DMS153 treated with DMSO at 0.1 percent for 48 hours (cell line): ENCODE data around the gene SLC15A3.
A peak's percentile ranks its signal among the peaks of the same experiment; 100 is the strongest.

Experiments
- DNase-seq: peaks from one replicate; lab custom pipeline; 2025; ENCODE audit not compliant: unreplicated experiment; lab: John Stamatoyannopoulos, UW

Gene SLC15A3

GRCh38 chr11:60932605-60933356 lies 19.2 kb downstream of the SLC15A3 start:
- no peak for DNase-seq

GRCh38 chr11:60931917-60932316 lies 20.1 kb downstream of the SLC15A3 start:
- no peak for DNase-seq

DNA sequence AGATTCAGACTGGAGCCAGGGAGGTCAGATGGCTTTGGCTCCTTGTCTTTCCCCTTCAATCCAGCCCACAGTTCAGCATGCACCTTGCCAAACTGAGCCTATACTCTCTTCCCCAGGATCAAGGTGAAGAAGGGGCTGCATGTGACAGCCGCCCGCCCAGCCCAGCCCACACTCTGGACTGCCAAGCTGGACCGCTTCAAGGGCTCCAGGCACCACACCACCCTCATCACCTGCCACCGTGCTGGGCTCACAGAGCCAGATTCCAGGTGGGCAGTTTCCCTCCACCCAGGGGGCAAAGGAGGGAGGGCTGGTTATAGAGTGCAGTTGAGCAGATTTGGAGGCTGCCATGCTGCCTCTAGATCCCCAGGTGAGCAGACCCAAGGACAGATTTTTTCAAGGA lies 21.6 kb downstream of the SLC15A3 start:
- DNase-seq: no peak

DNA sequence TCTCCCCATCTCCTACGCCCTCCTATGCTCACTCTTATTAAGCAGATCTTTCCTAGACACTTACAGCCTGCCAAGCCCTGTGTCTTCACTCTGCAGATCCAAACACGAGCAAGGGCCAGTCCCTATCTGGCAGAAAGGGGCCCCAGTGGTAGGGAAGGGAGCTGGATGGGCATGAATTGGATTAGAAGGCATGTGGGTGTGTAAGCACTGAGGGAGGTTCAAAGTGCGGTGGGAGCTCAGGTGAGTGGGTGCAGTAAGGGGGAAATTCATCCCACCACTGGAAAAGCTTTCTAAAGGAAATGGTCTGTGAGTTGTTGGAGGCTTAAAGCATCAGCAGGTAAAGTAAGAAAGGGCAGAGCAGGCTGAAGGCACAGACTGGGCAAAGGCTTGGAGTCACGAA lies 22.2 kb downstream of the SLC15A3 start:
- no peak for DNase-seq

DNA sequence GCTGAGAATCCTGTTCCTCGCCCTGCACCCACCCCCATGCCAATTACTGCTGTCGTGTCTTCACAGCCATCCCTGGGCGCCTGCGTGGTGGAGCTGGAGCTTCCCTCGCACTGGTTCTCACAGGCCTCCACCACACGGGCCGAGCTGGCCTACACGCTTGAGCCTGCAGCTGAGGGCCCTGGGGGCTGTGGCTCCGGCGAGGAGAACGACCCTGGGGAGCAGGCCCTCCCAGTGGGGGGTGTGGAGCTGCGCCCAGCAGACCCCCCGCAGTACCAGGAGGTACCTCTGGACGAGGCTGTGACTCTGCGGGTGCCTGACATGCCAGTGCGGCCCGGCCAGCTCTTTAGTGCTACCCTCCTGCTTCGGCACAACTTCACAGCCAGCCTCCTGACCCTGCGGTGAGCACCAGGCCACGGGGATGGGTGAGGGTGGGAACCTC lies 23.4 kb downstream of the SLC15A3 start:
- DNase-seq: no peak

DNA sequence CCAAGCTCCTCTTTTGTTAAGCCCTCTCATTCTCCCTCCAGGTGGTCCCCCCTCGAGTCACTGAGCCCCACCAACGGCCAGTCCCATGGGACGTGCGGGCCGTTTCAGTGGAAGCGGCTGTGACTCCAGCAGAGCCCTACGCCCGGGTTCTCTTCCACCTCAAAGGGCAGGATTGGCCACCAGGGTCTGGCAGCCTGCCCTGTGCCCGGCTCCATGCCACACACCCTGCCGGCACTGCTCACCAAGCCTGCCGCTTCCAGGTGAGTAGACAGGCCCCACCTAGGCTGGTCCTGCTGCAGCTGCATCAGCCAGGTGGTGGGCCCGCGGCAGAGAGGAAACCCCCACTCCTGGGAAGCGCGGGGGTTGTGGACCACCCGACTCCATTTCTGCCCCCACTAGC lies 24.4 kb downstream of the SLC15A3 start:
- DNase-seq: no peak

DNA sequence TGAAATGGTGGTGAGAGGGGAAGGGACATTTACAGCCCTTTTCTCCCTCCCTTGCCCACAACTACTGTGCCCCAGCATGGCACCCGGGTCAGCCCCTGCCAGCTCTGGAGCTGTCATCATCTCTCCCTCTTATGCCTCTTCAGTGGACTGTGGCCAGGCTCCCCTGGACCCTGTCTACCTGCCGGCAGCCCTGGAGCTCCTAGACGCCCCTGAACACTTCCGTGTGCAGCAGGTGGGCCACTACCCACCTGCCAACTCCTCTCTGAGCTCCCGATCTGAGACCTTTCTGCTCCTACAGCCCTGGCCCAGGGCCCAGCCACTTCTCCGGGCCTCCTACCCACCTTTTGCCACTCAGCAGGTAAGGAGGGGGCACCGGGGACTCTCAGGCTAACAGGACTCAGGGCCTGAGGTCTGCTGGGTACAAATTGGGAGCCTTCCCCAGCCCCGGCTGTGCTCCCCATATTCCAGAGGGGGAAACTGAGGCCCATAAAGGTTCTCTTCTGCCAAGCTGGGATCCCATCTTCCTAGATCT lies 24.8 kb downstream of the SLC15A3 start:
- DNase-seq: no peak

- DNase-seq: no peak
These were observed 25.5 kb downstream of the SLC15A3 start for GRCh38 chr11:60926500-60926899.

- DNase-seq: no peak
These were observed 26.1 kb downstream of the SLC15A3 start for GRCh38 chr11:60925868-60926267.

DNA sequence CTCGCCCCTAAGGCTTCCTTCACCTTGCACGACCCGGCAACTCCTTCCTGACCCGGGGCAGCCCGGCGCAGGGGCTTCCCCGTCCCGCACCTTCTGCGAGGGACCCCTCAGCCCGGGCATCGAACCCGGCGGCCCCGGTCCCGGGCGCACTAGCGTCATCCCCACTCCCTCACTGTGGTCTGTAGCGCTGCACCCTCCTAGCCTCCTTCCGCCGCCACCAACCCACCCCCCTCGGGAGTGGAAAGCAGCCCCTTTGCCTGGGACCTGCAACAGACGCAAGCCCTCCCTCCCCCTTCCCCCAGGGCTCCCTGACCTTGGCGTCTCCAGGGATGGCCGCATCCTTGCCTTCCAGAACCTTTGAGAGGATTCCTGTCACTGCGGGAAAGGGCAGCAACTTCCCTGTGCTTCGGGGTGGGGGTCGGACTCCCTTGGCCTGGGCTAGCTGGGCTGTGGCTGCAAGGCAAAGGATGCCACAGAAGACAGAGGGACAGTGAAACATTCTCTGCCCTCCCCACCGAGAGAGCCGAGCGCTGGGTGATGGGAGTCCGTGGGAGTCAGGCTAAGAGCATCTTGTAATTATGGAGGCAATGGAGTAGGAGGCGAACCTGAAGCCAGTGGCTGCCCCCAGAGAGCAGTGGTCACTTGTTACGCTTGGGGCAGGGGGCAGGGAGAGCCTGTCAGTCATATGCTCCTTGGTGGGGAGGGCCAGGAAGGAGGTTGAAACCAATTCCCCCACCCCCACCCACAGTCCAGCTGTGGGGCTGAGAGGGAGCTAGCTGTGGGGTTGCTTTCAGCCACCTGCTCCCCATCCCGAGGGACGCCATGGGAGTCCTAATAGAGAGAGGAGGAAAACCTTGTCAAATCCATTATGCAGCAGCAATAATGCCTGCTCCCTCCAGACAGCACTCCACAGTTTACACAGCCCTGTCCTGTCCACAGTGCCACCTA lies 26.8 kb downstream of the SLC15A3 start:
- DNase-seq: no peak

- peak; percentile 56 for DNase-seq
These were observed 27.7 kb downstream of the SLC15A3 start, which contains the start of gene TMEM132A for GRCh38 chr11:60924110-60924905. Gene TMEM132A (plus strand): TSS chr11:60924460. CDS start chr11:60924634, 174 bp downstream.

GRCh38 chr11:60923800-60924109 lies 28.2 kb downstream of the SLC15A3 start:
- no peak for DNase-seq

DNA sequence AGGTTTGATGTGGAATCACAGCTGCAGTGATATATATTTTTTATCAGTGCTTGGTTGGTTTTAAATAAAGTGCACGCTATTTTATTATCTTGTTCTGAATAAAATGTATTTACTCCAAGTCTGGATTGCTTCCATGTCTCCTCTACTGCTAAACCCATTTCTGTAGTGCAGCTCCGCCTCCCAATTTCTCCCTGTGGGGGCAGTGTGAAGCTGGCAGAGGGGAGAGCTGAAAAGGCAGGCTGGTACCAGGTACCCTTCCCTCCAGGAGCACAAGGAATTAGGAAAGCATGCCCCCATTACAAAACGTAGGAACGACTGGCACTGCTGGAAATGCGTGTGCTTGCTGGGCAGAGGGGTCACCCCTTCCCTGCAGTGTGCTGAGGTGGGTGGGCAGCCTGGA lies 28.6 kb downstream of the SLC15A3 start:
- DNase-seq: no peak

DNA sequence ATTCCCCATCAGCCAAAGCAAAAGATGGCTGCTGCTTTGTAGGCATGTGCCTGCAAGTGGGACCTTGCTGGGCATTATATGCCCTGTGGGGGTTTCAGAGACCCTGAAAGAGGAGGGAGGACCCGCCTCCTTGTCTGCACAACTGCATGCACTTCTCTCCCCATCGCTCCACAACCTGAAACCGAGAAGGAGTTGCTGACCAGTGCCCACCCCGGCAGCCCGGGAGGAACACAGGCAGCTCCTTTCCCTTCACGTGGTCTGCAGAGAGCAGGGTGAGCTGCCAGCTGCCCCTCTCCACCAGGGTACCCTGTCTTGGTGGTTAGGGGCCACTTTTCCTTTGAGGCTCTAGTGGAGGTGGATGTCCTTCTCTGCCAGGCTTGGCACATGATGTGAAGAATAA lies 29.1 kb downstream of the SLC15A3 start:
- no peak for DNase-seq

DNA sequence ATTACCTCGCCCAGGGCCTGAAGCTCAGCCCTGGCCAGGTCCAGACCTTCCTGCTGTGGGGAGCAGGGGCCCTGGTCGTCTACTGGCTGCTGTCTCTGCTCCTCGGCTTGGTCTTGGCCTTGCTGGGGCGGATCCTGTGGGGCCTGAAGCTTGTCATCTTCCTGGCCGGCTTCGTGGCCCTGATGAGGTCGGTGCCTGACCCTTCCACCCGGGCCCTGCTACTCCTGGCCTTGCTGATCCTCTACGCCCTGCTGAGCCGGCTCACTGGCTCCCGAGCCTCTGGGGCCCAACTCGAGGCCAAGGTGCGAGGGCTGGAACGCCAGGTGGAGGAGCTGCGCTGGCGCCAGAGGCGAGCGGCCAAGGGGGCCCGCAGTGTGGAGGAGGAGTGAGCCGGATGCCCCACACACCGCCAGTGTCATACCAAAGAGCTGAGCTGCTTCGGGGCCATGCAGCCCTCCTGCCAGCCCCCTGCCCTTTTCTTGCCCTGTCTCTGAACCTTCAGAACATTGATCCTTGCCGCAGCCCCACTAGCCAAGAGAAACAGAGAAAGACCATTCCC lies 30.1 kb downstream of the SLC15A3 start:
- no peak for DNase-seq

GRCh38 chr11:60921259-60921658 lies 30.7 kb downstream of the SLC15A3 start:
- no peak for DNase-seq

DNA sequence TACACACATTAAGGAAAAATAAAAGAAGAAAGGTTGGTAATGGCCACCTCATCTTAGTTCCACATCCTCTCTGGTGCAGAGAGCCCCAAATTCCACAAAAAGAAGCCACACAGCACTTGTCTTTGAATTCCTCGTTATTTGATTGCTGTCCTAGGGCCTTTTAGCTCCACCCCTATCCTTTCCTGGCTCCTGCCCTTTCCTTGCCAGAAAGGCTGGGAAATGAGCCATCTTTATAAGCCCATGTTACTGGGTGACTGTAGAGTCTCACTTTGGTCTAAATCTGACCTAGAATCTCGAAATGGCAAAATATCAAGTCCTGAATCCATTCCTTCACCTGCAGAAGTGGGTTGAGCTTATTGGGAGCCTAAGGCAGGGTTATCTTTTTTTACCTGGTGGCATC lies 32.0 kb downstream of the SLC15A3 start:
- DNase-seq: no peak

GRCh38 chr11:60919320-60919719 lies 32.7 kb downstream of the SLC15A3 start:
- DNase-seq: no peak

DNA sequence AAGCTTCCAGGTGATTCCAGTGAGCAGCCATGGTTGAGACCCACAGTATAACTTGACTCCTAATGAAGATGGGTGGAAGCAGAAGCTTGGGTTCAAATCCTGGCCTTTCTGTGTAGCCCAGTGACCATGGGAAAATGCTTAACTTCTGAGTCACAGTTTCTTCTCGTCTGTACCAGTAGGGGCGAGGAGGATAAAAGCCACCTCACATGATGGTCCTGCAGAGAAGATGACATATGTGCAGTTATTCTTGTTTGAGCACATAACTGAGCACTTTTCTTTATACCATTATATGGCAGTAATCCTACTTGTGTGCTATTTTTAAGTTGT lies 33.1 kb downstream of the SLC15A3 start:
- no peak for DNase-seq

DNA sequence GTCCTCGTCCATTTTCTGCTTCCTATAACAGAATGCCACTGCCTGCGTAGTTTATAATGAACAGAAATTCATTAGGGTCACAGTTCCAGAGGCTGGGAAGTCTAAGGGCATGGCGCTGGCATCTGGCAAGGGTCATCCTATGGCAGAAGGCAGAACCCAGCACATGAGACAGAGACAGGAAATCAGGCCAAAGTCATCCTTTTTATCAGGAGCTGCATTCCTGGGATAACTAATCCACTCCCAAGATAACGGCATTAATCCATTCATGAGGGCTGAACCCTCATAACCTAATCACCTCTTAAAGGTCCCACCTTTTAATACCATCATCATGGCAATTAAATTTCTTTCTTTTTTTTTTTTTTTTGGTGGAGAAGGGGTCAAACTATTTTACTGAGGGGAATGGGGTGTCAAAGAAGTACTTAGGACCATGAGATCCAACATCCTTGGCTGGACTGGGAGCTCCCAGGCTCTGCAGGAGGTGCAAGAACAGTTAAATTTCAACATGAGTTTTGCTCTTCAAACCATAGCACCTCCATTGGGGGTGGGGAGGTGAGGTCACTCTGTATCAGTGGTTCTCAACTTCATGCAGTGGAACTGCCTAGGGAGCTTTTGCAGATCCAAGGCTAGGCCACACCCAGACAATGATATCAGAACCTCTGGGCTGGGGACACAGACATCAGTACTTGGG lies 33.6 kb downstream of the SLC15A3 start:
- no peak for DNase-seq
